ENCODE results near the gene CGN.

DNA sequence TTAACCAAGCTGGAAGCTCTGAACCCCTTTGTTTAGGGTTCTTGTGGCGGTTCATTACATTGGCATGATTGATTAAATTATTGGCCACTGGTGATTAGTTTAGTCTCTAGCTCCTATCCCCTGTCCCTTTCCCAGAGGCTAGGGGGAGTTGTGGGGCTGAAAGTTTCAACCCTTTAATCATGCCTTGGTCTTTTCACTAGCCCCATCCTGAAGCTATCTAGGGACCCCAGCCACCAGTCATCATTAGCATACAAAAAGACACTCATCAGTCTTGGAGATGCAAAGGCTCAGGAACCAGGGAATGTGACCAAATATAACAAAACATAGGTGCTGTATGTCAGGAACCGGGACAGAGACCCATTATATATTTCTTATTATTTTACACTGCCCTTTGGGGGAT, 66.0 kb downstream of the CGN start:
- TF ChIP-seq, protein P1, sequence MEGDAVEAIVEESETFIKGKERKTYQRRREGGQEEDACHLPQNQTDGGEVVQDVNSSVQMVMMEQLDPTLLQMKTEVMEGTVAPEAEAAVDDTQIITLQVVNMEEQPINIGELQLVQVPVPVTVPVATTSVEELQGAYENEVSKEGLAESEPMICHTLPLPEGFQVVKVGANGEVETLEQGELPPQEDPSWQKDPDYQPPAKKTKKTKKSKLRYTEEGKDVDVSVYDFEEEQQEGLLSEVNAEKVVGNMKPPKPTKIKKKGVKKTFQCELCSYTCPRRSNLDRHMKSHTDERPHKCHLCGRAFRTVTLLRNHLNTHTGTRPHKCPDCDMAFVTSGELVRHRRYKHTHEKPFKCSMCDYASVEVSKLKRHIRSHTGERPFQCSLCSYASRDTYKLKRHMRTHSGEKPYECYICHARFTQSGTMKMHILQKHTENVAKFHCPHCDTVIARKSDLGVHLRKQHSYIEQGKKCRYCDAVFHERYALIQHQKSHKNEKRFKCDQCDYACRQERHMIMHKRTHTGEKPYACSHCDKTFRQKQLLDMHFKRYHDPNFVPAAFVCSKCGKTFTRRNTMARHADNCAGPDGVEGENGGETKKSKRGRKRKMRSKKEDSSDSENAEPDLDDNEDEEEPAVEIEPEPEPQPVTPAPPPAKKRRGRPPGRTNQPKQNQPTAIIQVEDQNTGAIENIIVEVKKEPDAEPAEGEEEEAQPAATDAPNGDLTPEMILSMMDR (IDR thresholded peaks at IDR 0.05; ENCODE audit: insufficient read depth, low read length), result no peak
- TF ChIP-seq, protein P2, sequence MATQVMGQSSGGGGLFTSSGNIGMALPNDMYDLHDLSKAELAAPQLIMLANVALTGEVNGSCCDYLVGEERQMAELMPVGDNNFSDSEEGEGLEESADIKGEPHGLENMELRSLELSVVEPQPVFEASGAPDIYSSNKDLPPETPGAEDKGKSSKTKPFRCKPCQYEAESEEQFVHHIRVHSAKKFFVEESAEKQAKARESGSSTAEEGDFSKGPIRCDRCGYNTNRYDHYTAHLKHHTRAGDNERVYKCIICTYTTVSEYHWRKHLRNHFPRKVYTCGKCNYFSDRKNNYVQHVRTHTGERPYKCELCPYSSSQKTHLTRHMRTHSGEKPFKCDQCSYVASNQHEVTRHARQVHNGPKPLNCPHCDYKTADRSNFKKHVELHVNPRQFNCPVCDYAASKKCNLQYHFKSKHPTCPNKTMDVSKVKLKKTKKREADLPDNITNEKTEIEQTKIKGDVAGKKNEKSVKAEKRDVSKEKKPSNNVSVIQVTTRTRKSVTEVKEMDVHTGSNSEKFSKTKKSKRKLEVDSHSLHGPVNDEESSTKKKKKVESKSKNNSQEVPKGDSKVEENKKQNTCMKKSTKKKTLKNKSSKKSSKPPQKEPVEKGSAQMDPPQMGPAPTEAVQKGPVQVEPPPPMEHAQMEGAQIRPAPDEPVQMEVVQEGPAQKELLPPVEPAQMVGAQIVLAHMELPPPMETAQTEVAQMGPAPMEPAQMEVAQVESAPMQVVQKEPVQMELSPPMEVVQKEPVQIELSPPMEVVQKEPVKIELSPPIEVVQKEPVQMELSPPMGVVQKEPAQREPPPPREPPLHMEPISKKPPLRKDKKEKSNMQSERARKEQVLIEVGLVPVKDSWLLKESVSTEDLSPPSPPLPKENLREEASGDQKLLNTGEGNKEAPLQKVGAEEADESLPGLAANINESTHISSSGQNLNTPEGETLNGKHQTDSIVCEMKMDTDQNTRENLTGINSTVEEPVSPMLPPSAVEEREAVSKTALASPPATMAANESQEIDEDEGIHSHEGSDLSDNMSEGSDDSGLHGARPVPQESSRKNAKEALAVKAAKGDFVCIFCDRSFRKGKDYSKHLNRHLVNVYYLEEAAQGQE (IDR thresholded peaks at IDR 0.05; ENCODE audit: insufficient replicate concordance, low read depth), result no peak
- TF ChIP-seq SPI1 (IDR thresholded peaks at IDR 0.05; ENCODE audit: borderline replicate concordance, low read depth) (no peak), GABPA (IDR thresholded peaks at IDR 0.05; ENCODE audit: low read depth) (no peak), POLR2AphosphoS5 (IDR thresholded peaks at IDR 0.05; ENCODE audit: low read depth) (no peak)

Measured in HL-60 (cell line).